ENCODE results near the gene SIM2. TPM values are rescaled to one million over a fixed set of nuclear protein-coding genes. Genes with fewer than 3 reads are reported as not detected.

Gene SIM2
- total RNA-seq, 4 donors from 2014 or later, result 1.2 TPM; not detected in 3

DNA sequence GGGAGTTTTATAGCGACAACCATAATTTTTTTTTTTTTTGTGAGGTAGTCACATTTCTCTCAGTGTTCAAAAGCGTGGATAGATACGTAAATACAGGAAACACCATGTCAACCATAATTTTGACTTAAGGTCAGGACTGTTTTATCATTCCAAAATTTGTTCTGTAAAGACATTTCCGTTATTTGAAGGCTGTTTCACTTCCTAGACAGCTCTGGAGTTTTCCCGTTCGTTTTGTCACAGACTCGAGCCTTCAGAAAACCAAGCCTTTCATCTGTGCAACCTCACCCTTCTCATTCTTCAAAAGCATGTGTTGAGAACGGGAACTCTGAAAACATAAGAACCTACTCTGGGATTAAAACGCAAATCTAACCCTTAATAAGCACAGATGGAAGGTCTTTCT is 17.9 kb downstream of the SIM2 start:
- 70% methylated on average over 9 of the region's 9 CpGs for WGBS

GRCh38 chr21:36717976-36718375 is 19.1 kb downstream of the SIM2 start:
- Histone ChIP-seq H3K36me3 (no peaks in the 10 kb centered on the region), H3K9me3 (no peaks in the 10 kb centered on the region), H3K27me3 (peaks cover 43% of the 10 kb centered on the region), H3K27ac (no peak overlapping the region), H3K4me1 (peaks cover 10% of the 10 kb centered on the region), H3K4me3 (no peak overlapping the region)
- WGBS, result 88% methylated on average over 6 of the region's 6 CpGs
- no peak for DNase-seq (ENCODE audit: low spot score in 2 of 2)
- TF ChIP-seq POLR2AphosphoS5 (IDR thresholded peaks at IDR 0.05), result no peak
- TF ChIP-seq POLR2A (IDR thresholded peaks at IDR 0.05), result no peak
- TF ChIP-seq, protein P1, sequence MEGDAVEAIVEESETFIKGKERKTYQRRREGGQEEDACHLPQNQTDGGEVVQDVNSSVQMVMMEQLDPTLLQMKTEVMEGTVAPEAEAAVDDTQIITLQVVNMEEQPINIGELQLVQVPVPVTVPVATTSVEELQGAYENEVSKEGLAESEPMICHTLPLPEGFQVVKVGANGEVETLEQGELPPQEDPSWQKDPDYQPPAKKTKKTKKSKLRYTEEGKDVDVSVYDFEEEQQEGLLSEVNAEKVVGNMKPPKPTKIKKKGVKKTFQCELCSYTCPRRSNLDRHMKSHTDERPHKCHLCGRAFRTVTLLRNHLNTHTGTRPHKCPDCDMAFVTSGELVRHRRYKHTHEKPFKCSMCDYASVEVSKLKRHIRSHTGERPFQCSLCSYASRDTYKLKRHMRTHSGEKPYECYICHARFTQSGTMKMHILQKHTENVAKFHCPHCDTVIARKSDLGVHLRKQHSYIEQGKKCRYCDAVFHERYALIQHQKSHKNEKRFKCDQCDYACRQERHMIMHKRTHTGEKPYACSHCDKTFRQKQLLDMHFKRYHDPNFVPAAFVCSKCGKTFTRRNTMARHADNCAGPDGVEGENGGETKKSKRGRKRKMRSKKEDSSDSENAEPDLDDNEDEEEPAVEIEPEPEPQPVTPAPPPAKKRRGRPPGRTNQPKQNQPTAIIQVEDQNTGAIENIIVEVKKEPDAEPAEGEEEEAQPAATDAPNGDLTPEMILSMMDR (IDR thresholded peaks at IDR 0.05), result no peak
- TF ChIP-seq EP300 (IDR thresholded peaks at IDR 0.05), result no peak

More for the DNA sequence above, 17.9 kb downstream of the SIM2 start:
- TF ChIP-seq, protein P1 (IDR thresholded peaks at IDR 0.05), result no peak
- TF ChIP-seq POLR2A (IDR thresholded peaks at IDR 0.05) (no peak), POLR2AphosphoS5 (IDR thresholded peaks at IDR 0.05) (no peak), EP300 (IDR thresholded peaks at IDR 0.05) (no peak)
- H3K27me3 ChIP-seq, result peaks cover 54% of the 10 kb centered on the region
- no peak for DNase-seq (ENCODE audit: low spot score in 2 of 2)
- H3K4me3 ChIP-seq, result no peak overlapping the region
- no peak overlapping the region for H3K27ac ChIP-seq
- H3K9me3 ChIP-seq, result no peaks in the 10 kb centered on the region
- H3K36me3 ChIP-seq, result no peaks in the 10 kb centered on the region
- peaks cover 10% of the 10 kb centered on the region for H3K4me1 ChIP-seq

GRCh38 chr21:36718951-36719501 is 20.1 kb downstream of the SIM2 start:
- no peak overlapping the region for H3K27ac ChIP-seq
- no peaks in the 10 kb centered on the region for H3K9me3 ChIP-seq
- H3K27me3 ChIP-seq, result peaks cover 40% of the 10 kb centered on the region
- TF ChIP-seq EP300 (IDR thresholded peaks at IDR 0.05) (no peak), POLR2A (IDR thresholded peaks at IDR 0.05) (no peak), POLR2AphosphoS5 (IDR thresholded peaks at IDR 0.05) (no peak)
- TF ChIP-seq, protein P1 (IDR thresholded peaks at IDR 0.05), result no peak
- WGBS, result 80% methylated on average over 5 of the region's 18 CpGs
- H3K4me1 ChIP-seq, result peaks cover 10% of the 10 kb centered on the region
- peak; percentile 65 to 81 for DNase-seq (ENCODE audit: low spot score in 2 of 2)
- H3K4me3 ChIP-seq, result no peak overlapping the region
- H3K36me3 ChIP-seq, result no peaks in the 10 kb centered on the region

- peaks cover 10% of the 10 kb centered on the region for H3K4me1 ChIP-seq
- H3K36me3 ChIP-seq, result no peaks in the 10 kb centered on the region
- TF ChIP-seq EP300 (IDR thresholded peaks at IDR 0.05) (no peak), POLR2A (IDR thresholded peaks at IDR 0.05) (no peak), POLR2AphosphoS5 (IDR thresholded peaks at IDR 0.05) (no peak)
- TF ChIP-seq, protein P1 (IDR thresholded peaks at IDR 0.05), result no peak
- H3K4me3 ChIP-seq, result no peak overlapping the region
- DNase-seq (ENCODE audit: low spot score in 2 of 2), result peak; percentile 53 to 59
- 86% methylated on average over 10 of the region's 10 CpGs for WGBS
- no peaks in the 10 kb centered on the region for H3K9me3 ChIP-seq
- no peak overlapping the region for H3K27ac ChIP-seq
- peaks cover 34% of the 10 kb centered on the region for H3K27me3 ChIP-seq
These were observed 20.7 kb downstream of the SIM2 start for GRCh38 chr21:36719614-36720013.

GRCh38 chr21:36721817-36722216 is 22.9 kb downstream of the SIM2 start:
- H3K27ac ChIP-seq, result no peak overlapping the region
- H3K4me3 ChIP-seq, result no peak overlapping the region
- no peak for DNase-seq (ENCODE audit: low spot score in 2 of 2)
- peaks cover 10% of the 10 kb centered on the region for H3K4me1 ChIP-seq
- H3K36me3 ChIP-seq, result no peaks in the 10 kb centered on the region
- TF ChIP-seq POLR2AphosphoS5 (IDR thresholded peaks at IDR 0.05) (no peak), EP300 (IDR thresholded peaks at IDR 0.05) (no peak), POLR2A (IDR thresholded peaks at IDR 0.05) (no peak)
- TF ChIP-seq, protein P1 (IDR thresholded peaks at IDR 0.05), result no peak
- 91% methylated on average over 7 of the region's 7 CpGs for WGBS
- H3K9me3 ChIP-seq, result no peaks in the 10 kb centered on the region
- H3K27me3 ChIP-seq, result peaks cover 19% of the 10 kb centered on the region

All from suprapubic skin (tissue), 4 donors.